Stimulated activated CD8-positive, alpha-beta memory T cell treated with anti-CD3 and anti-CD28 coated beads, Interleukin-2, amount 100 ng/mL, for 1 hour (primary cell): ENCODE results near the gene KCNMA1.

Experiments used
- DNase-seq, 2 donors: peaks; one replicate each; pipeline ENCODE4 v3.0.0-alpha.2; 2020; ENCODE audit warnings: low read depth in 2 of 2

KCNMA1 gene

GRCh38 chr10:77186936-77187335 lies 450.7 kb downstream of the KCNMA1 start:
- DNase-seq = no peak

GRCh38 chr10:77185696-77186095 lies 451.9 kb downstream of the KCNMA1 start:
- DNase-seq = no peak

- no peak for DNase-seq
Measured at GRCh38 chr10:77182803-77183202, 454.8 kb downstream of the KCNMA1 start.

GRCh38 chr10:77180794-77181193 lies 456.8 kb downstream of the KCNMA1 start:
- DNase-seq = no peak

- no peak for DNase-seq
Measured at GRCh38 chr10:77180104-77180503, 457.5 kb downstream of the KCNMA1 start.

DNA sequence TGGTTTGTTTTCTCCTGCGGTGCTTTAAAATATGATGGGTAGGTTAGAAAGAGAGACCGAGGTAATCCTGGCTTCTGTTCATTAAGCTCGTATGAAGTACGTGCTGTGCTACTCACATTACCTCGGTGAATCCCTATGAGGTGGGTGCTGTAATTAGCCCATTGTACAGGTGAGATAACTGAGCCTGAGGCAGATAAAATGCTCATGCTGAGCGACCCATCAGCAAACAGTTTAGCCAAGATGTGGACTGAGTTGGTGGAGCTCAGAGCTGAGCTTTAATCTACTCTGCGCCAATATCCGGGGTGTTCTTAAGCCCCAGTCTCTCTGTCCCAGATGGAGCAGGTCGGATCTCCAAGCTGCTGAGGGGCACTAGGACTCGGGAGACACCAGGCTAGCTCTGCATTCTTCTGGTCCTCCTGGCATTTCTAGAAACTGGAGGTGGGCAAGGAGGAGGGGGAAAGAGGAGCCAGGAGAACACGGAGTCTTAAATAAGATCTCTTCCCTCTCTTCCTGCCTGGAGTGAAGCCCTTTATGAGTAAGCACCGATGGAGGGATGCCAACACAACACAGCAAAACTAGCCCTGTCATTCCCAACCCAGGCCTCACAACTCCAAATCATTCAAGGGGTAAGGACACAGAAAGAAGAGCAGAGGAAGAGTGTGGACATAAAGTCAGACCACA lies 458.5 kb downstream of the KCNMA1 start:
- DNase-seq = no peak

DNA sequence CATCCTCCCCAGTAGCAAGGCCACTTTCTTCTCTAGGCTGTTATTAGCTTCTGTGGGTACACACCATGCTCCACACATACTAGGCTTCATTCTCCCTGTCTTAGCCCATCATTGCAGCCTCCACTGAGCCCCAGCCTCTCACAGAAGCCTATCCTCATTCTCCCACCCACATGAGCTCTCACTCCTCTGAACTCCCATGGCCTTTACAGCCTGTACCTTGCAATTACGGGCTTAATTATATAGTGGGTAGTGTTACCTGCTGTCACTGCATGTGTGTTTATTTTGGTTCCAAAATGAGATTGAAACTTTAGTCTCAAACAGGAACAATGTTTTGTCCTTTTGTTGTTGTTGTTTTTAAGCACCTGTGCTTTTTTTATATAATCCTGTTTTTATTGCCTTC lies 460.0 kb downstream of the KCNMA1 start:
- no peak for DNase-seq

DNA sequence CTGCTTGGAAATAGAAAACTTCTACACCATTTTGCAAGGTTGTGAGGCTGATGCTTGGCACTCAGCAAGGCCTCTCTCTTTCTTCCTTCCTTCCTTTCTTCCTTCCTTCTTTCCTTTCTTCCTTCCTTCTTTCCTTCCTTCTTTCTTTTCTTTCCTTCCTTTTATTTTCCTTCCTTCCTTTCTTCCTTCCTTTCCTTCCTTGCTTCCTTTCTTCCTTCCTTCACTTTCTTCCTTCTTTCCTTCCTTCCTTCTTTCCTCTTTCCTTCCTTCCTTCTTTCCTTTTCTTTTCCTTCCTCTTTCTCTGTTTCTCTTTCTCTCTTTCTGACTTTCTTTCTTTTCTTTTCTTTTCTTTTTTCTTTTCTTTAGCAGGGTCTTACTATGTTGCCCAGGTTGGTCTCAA lies 460.4 kb downstream of the KCNMA1 start:
- no peak for DNase-seq

GRCh38 chr10:77176232-77176631 lies 461.4 kb downstream of the KCNMA1 start:
- DNase-seq = no peak

DNA sequence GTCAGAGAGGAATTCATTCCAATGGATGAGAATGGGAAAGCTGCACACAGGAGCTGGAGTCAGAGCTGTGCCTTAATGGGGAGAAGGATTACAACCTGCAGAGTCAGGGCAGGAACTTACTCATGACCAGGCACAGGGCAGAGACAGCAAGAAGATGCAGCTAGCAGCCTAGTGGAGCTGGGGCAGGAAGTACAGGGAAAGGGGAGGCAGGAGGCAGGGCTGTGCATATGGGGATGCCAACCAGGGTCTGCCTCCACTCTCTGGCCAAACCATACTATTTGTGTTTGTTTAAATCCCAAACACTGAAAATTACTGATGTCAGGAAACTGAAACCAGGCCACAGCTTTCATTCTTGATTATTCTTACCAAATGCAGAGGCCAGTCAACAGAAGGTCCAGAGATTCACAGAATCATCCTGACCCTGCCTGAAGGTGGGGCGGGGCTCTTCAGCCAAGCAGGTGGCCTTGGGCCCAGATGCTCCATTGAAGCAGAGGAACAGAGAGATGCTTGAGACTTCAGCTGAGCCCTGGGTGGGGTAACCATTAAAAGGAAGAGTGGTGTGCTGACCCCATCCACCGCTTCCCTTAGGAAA lies 461.9 kb downstream of the KCNMA1 start:
- no peak for DNase-seq

DNA sequence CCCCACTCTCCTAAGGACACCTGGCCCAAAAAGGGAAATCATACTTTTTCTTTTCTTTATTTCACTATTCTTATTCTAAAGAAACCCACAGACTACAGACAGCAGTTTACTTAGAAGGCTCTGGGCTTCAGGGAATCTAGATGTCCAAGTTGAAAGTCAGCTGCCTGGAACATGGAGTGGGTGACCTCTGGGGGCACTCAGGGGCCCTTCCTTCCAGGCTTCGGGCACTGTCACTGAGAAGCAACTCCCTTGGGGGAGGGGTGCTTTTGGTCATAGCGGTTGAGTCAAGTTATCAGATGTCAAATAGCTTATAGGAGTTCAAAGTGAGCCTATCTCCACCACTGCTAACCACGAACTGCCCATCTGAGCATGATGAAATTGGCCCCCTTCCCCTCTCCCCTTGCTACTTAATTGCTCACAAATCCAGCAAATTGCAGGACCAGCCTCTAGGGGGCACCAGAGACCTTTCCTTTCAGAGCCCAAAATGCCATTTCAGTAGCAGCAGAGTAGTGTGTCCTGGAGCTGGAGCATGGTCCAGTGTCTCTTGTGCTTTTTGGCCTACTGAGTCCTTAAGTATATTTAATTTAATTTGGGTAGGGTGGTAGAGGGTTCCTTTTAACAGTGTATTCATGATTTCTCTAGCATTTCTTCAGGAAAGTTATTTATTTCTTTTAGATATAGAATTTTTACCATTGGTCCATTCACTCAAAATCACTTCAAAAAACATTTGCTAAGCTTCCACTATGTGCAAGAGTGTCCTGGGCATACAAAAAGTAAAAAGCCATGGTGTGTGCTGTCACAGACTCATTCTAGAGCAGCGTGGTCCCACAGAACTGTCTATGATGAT lies 463.8 kb downstream of the KCNMA1 start:
- DNase-seq = peak; percentile 39 to 48

- DNase-seq = no peak
Measured at GRCh38 chr10:77172086-77172485, 465.5 kb downstream of the KCNMA1 start.

DNA sequence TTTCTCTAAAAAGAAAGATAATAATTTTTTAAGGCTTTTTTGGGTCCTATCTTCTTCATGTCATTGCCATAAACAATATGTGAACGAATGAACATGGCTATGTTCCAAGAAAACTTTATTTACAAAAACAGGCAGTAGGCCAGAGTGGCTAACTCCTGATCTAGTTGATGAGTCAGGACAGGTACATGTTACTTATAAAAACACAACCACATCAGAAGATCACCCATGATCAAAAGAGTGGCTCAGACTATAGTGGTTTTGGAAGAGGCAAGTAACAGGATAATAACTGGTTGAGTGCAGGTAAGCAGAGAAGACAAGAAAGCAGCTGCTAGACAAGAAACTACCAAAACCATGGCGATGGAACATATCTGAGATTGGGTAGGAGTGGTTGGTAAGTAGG lies 468.7 kb downstream of the KCNMA1 start:
- DNase-seq = no peak

DNA sequence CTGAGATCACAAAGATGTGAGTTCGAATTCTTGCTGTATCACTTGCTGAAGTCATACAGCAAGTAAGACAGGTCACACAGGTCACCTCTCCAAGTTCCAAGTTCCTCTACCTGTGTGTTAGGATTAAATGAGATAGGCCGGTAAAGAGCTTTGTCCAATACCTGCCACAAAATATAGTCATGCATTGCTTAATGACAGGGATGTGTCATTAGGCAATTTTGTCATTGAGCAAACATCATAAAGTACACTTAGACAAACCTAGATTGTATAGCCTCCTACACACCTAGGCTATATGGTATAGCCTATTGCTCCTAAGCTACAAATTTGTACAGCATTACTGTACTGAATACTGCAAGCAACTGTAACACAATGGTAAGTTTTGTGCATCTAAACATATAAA lies 469.4 kb downstream of the KCNMA1 start:
- DNase-seq = no peak

GRCh38 chr10:77165445-77166208 lies 472.0 kb downstream of the KCNMA1 start:
- DNase-seq = peak in 1 of 2 donors; percentile 4

DNA sequence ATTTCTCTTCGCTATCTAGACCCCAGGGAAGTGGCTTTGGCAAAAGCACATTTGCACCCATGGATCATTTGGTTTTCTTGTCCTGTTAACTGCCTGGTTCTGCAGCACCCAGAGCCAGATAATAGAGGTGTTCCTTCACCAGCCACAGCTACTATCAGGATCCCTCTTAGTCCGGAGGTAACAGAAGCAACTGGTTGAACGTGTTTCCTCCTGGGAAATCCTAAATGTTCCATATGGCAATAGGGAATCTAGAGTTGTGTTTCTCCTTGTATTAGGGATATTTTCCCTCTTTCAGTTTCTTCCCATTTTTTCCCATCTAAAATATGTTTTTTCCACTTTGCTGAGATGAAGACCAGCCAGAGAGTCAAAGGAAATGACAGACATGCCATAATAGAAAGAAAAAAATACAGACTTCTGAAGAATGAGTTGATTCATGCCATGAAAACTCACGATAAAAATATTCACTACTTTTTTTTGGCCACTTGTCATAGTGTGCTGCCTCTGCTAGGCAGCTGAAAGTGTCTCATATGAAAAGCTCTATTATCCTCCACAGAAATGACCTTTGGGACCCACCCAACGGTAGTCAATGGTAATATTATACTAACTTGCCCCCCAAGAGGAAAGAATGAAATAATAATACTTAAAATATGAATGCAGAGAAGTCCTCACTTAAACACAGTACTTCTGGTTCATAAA lies 472.8 kb downstream of the KCNMA1 start:
- DNase-seq = no peak

GRCh38 chr10:77163670-77164348 lies 473.8 kb downstream of the KCNMA1 start:
- no peak for DNase-seq

GRCh38 chr10:77162697-77163096 lies 474.9 kb downstream of the KCNMA1 start:
- DNase-seq = no peak

DNA sequence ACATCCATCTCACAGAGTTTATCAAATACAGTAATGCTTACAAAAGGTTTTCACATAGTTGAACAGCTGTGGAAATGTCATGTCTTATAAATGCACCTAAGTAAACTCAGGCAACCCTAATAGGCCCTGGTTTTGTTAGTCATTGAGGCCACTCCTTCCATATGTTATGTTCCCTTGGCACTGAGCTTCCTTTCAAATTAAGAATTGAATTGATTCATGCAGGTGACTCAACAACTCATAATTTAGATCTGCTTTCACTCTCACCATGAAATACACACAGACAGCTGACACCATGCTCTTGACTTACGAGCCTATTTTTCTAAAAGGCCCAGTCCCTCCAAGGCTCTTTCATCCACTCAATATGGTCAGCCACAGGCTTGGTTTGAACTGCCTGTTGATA lies 476.9 kb downstream of the KCNMA1 start:
- no peak for DNase-seq

- DNase-seq = no peak
Measured at GRCh38 chr10:77159538-77160110, 478.0 kb downstream of the KCNMA1 start.

GRCh38 chr10:77158666-77159065 lies 478.9 kb downstream of the KCNMA1 start:
- DNase-seq = no peak
